DMS153 treated with DMSO at 0.1 percent for 48 hours (cell line): Measurements from ENCODE around the gene ZFC3H1.
A peak's percentile ranks its signal among the peaks of the same experiment; 100 is the strongest.

Source experiments
- DNase-seq: peaks from one replicate; lab custom pipeline; 2025; ENCODE audit not compliant: unreplicated experiment; lab: John Stamatoyannopoulos, UW

ZFC3H1 gene

DNA sequence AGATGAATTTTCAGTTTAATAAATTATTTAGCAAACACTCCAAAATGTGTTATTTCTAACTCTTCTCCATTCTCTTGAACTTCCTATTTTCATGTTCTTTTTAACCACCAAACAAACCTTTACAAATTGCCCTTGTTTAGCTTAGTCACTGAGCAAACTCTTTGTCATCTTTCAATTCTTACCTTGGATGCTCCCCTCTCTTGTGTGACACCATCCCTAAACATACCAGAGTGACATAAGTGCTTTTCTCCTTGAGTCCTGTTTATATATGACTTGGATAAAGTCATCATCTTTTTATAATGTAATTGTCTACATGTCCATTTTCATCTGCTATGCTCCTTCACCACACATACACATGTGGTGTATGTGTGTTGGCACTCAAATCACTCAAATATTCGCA, 18.8 kb upstream of the ZFC3H1 start:
- DNase-seq: no peak

DNA sequence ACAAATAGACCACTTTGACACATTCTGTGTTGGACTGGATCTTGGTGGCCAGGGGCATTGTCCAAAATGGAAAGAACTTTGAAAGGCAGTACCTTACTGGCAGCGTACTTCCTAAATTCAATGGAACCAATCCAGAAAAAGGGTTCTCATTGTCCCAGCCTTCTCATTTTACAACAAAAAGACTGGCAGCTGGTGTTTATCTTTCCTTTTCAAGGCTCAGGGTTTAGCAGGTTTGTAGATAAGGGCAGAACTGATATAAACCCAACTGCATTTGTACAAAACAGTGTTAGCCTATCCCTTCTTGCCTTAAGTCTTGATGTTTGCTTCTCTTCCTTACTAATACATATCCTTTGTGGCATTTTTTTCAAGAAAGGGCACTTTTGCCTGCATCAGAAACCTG, 8.2 kb upstream of the ZFC3H1 start:
- DNase-seq: no peak

DNA sequence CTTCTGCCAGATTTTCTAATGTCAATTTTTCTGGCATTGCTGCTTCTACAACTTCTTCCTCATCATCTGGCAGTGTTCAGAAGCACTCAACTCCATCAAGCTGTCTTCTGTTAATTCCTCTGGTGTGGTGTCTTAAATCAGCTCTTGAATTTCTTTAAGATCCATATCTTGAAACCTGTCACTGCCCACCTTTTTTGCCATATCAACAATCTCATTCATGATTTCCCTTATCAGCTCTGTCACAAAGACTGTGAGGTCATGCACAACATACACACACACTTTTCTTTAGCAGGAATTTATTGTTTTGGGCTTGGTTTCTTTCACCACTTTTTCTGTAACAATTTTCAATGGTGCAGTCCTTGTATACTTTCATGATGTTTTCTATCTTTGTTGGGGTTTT, 7.7 kb upstream of the ZFC3H1 start:
- DNase-seq: no peak

DNA sequence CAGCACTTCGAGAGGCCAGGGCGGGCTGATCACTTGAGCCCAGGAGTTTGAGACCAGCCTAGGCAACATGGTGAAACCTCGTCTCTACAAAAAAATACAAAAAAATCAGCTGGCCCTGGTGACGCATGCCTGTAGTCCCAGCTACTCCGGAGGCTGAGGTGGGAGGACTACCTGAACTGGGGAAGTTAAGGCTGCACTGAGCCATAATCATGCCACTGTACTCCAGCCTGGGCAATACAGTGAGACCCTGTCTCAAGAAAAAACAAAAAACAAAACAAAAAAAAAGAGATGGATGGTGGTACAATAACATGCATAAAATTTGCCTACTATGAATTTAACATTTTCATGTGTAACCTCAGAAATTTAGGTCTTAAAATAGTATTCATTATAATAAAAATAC, 2.6 kb upstream of the ZFC3H1 start:
- no peak for DNase-seq

DNA sequence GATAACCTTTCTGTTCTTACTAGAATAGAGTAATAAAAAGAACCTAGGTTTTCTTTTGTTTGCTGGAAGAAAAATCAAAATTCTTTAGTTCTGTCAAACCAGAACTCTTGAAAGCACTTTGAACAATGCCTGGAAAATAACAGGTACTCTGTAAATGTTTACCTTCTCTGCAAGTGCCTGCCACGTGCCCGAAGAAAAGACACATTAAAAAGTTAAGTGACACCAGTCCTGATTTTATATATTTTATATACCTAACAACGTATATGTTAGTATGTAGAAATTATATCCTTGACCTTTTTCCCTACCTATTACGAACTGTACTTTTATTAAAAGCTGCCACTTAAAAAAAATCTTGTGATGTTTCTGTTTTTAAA, 1.4 kb upstream of the ZFC3H1 start:
- no peak for DNase-seq

DNA sequence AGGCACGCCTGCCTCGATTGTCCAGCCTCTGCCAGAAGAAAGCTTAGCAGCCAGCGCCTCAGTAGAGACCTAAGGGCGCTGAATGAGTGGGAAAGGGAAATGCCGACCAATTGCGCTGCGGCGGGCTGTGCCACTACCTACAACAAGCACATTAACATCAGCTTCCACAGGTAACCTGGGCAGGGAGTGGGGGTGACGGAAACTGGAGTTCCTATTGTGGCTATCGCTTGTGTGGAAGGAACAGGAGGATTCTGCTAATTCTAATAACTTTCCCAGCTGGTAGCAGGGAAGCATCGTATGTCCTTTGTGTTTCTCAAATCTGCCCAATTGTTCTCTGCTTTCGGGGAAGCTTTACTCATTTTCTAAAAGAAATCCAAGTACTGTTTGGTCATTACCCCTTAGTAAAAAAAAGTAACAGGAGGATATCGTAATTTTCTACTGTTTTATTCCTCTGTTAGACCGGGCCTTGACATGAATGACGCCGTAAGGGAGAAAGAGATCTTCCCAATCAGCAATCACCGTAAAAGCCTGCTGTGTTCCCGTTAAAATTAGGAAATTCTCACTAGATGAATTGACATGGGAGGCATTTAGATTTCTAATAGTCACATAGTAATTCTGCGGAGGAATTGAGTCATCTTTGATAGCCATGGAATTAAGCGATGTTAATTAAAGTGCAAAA, 902 bp upstream of the ZFC3H1 start:
- peak; percentile 59 for DNase-seq

DNA sequence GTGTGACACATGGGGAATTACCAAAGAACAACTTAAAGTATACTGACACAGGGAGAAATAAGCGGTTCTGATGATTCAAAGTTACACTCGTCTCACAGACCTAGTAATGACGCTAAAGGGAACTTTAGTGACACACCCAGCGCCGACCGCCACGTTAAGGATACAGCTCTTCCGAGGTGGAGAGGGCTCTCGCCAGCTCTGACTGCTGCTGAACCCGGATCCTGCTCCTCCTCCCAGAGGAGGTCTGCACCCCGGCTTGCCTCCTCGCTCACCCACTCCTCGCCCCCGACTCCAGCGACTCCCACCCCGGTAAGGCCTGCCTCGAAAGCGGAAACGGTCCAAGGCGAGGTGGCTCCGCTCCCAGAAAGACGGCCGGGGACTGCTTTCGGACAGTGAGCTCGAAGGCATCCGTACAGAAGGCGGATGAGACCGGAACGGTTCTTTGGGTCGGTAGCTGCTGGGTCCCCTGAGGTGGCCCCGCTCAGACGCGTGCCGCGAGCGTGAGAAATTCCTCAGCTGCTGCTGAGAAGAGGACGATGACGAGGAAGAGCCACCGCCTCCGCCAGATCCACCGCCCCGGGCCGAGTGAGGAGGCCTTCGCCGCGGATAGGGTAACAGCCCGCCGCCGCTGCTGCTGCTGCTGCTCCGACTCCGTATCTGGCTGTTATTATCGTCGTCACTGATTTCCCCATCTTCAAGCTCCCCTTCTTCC, 643 bp downstream of the ZFC3H1 start:
- DNase-seq: no peak

DNA sequence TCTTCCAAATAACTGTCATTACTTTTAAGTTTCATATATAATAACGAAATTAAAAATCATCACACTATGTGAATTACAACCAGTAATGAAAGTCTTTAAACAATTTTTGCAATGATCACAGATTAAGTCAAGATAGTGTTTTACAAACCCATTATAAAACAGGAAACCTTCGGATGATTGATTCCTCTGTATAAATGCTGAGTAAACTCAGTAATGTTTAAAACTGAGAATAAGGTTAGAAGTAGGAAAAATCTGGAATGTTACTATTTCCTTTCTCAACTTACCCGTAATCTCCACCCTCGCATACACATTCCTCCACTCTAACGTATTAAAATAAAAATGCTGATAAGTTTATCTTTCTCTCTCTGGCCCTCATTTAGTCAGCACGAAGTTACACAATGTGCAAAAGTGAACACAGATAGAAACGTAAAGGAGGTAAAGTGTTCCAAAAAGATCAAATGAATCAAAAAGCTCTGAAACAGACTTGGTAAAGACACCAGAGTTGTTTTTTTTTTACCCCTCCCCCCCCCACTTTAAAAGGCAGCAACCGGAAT, 1.6 kb downstream of the ZFC3H1 start:
- DNase-seq: no peak

DNA sequence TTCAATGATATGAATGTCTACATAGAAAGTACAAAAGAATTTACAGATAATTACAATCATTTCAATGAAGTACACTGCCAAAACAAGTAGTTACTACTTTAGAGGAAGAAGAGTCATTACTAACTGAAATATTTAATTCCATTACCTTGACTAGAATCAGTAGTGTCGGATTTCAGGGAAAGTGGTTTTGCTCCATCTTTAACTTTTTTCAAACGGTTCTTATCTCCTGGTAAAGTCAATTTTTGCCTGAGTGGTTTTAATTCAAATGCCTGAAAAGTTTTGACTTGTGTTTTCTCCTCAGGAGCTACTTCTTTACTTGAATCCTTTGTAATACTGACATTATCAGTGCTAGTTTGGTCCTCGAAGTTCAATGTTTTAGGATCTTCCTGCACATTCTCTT, 6.9 kb downstream of the ZFC3H1 start:
- no peak for DNase-seq

DNA sequence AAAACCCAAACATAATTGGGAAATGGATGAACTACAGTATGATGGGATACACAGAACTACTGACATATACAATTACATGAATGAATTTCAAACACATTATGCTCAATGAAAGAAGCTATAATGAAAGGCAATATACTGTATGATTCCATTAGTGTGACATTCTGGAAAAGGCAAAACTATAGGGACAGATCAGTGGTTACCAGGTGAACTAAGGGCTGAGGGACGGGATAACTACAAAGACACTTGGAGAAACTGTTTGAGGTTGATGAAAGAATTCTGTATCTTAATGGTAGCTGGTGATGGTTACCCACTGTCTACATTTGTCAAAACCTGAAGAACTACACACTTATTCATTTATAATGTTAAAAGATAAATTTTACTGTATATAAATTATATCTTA, 7.7 kb downstream of the ZFC3H1 start:
- DNase-seq: no peak

DNA sequence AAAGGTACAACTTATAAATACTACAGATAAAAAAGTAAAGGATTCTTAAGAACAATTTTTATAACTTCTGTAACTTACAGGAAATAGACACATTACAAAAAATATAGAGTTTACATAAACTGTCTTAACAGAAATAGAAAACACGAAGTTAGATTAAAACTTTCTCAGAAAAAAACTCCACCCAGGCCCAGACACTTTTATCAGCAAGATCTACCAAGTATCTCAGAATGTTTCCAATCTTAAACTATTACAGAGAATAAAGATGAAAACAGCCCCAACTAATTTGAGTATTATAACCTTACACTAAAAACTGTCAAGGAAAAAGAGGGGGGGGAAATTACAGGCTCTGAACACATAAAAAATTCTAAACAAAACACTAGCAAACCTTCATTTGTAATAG, 8.2 kb downstream of the ZFC3H1 start:
- no peak for DNase-seq

DNA sequence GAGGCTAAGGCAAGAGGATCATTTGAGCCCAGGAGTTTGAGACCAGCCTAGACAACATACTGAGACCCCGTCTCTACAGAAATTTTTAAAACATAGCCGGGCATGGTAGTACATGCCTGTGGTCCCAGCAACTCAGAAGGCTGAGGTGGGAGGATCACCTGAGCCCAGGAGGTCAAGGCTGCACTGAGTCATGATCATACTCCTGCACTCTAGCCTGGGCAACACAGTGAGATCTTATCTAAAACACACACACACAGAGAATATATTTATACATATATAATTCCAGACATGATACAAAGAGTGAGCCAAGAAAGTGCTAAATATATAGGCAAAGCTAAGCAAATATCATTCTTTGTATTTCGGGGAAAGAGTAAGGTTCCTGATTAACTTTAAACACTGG, 9.4 kb downstream of the ZFC3H1 start:
- no peak for DNase-seq

DNA sequence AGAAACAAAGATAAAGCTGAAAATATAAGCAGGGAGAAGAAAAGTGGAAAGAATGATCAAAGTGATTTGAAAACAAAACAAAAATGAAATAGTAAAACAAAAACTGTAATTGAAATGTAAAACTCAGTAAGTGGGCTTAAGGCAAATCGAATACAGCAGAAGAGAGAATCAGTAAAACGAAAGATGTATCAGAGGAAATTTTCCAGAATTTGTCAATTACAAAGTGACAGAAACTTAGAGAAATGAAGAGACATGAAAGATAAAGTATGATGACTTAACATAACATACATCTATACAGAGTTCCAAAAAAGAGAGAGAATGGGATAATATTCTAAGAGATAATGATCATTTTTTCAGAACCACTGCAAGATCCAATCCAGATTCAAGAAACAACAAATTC, 10.5 kb downstream of the ZFC3H1 start:
- no peak for DNase-seq

DNA sequence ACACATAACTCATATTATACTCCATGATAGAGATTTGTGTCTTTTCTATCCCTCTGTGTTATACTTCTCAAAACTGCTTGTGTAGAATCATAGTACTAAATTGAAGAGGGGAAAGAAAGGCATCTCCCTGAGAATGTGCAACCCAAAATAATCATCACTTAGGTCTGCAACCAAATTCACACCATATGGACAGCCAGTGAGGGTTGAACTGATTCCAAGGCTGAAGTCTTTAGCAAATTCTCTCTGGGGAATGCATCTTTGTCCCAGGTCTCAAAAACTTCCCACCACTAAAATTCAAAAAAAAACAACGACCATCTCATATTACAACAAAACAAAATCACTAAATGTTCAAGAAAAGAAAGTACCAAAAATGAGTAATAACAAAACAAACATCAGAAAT, 11.0 kb downstream of the ZFC3H1 start:
- no peak for DNase-seq

DNA sequence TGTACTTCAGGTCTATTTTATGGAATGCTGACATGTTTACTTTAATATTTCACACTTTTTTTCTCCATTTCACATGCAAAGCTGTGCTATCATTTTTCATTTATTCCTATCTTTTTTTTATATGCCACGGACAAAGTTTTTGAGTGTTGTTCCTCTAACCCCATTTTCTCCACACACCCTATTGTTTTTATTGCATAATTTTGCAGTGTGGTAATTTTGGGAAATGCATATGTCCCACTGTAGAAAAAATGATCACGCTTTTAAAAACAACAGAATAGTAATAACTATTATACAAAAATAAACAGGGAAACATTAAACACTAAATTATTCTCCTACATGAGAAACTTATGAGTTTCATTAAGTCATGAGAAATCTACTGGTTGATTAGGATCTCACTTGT, 14.2 kb downstream of the ZFC3H1 start:
- no peak for DNase-seq

DNA sequence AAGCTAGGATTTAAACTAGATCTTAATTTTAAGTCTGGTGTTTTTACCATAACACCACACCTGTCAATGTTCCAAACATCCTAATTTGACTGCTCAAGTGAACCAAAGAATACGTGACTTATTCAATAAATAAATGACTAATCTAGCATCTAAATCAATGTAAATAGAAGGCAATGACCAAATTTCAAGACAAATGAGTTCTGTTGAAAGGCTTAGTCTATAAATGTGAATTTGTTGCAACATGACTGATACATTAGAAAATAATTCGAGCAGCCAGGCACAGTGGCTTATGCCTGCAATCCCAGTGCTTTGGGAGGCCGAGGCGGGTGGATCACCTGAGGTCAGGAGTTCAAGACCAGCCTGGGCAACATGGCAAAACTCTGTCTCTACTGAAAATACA, 15.1 kb downstream of the ZFC3H1 start:
- no peak for DNase-seq

DNA sequence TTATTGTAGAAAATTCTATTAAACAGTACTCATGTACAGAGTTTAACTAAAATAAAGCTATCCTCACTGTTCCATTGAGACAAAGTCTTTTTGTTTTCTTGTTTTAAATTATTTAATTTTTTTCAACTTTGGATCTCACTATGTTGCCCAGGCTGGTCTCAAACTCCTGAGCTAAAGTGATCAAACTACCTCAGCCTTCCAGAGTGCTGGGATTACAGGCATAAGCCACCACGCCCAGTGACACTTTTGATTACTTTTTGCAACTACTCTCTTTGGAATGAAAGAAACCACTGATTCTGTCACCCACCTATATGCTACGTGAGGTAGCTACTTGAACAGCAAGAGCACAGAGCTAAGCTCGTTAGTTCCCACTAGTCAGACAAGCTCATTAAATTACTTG, 17.1 kb downstream of the ZFC3H1 start:
- DNase-seq: no peak

DNA sequence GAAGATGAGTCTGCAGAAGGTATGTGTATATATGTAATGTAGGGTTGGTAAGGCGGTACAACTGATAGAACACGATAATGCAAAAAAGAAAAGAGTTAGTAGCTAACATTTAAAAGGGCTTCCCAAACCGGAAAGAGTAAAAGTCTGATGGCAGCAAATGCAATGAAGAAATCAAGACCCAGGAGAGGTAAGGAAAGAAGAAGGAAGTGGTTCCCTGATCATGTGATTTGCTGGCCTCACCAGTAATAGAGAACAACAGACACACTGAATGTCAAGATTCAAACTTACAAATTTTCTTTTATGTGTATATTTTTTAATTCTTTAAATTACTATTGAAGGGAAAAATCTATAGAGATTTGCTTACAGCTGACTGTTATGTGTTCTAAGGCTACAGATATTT, 18.4 kb downstream of the ZFC3H1 start:
- no peak for DNase-seq

DNA sequence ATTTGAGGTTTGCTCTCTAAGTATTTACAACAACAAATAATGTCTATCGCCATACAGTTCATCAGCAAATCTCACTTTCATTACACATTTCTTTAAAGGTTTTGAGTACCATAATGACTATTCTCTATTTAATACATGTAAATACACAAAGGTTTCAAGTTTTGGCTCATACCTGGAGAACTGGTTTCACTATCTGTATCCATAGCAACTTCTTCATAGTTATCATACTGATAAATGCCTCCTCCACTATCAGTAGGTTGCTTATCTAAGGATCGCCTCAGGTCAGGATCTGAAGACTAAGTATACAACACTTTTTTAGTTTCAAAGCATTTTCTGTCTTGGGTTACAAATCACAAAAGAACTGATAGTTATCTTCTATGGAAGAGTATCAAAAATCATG, 21.4 kb downstream of the ZFC3H1 start:
- no peak for DNase-seq

DNA sequence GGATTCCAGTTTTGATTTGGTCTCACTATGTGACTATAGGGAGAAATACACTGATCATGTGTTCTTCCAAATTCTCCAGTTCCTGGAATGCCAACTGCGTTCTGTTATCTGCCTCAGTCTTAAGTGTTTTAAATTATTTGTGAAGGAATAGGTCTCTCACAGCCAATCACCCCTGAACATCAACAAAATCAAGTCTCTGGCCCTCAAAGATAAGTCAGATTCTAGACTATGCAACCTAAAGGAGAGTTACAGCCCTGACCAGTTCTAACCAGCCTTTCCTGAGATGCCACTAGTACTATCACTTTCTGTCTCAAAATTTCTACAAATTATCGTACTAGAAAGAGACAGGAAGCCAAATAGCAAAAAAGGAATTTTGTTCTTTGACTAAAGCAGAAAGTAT, 22.3 kb downstream of the ZFC3H1 start:
- no peak for DNase-seq

DNA sequence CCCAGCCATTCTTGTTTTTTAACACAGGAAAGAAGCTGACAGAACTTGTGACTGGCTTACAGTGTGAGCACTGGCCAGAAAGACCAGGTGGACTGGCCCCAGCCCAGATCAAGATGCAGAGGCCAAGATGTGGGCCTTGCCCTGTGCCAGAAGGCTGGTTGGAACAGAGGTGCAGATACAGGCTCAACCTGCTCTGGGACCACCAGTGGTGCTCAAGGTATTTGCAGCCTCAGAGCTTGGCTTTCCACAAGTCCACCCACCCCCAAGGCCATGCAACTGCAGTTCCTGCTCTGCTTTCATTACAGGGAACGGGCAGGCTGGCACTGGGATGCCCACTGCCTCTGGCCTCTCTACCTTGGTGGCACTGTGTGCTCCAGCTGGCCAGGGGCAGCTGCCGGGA, 23.3 kb downstream of the ZFC3H1 start:
- no peak for DNase-seq

DNA sequence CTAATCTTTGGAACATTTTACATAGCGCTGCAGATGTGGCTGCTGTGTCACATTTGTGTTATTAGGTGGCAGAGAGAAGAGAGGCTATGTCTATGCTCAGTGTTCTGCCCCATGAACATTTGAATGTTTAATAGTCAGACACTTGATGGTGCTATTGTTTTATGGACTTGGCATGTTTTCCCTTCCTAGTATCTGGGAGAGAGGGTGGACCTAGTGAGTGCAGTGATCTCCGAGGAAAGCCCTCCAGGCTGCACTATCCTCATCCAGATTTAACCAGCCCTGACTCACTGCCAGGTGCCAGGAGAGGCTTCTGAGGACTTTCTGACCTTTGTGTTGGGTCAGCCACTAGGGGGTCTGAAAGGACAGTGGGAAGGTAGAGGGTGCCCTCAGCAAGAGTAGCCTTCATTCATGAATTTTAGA, 24.3 kb downstream of the ZFC3H1 start:
- DNase-seq: no peak

DNA sequence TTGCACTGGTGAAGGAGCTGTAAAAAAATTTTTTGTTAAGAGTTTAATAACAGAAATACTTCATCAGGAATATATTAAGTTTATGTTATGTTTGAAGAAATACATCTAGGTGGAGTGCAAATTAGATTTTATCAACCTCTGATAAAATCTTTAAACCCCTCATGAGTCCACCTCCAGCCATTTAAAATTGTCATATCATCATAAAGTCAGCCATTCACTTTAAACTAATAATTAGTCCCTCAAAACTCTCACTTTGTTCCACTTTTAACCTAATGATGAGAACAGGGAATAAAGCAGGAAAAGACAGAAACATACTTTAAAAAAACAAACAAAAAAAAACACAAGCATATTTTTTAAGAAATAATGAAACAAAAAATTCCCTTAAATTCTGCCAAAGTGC, 25.1 kb downstream of the ZFC3H1 start:
- DNase-seq: no peak
